Upper lobe of right lung (tissue), 1 donor: ENCODE data around the gene ZNF862. TPM values are rescaled to one million over a fixed set of nuclear protein-coding genes. Genes with fewer than 3 reads are reported as not detected.
"Not testable (repeated sequence)": the region's sequence is repeated elsewhere in the genome, so short reads cannot be mapped to it uniquely, and the experiment has no call there.

Source experiments
- ATAC-seq: fragments of 200-7000 bp; cut with Tn5 transposase; one replicate; pipeline ENCODE4 v1.9.1; 2020; ENCODE audit warnings: mild to moderate bottlenecking, moderate library complexity
- DNase-seq: peaks from one replicate; pipeline ENCODE4 v3.0.0-alpha.2; 2020
- H3K27ac ChIP-seq: fragments of 200-600 bp; one replicate; pipeline ENCODE4 v1.8.0; 2022
- H3K27me3 ChIP-seq: fragments of 200-600 bp; one replicate; pipeline ENCODE4 v1.8.0; 2022; ENCODE audit warnings: mild to moderate bottlenecking
- H3K36me3 ChIP-seq: fragments of 200-600 bp; one replicate; pipeline ENCODE4 v1.8.0; 2022
- H3K4me1 ChIP-seq: fragments of 200-600 bp; one replicate; pipeline ENCODE4 v1.8.0; 2022
- H3K4me3 ChIP-seq: fragments of 200-600 bp; one replicate; pipeline ENCODE4 v1.8.0; 2022; ENCODE audit warnings: mild to moderate bottlenecking
- H3K9me3 ChIP-seq: fragments of 200-600 bp; one replicate; pipeline ENCODE4 v1.8.0; 2022
- intact Hi-C: fragments of 100-400 bp; cut with DNase I; formaldehyde crosslinking; loops from one replicate; pipeline ENCODE4 v1.11.0; 2022
- total RNA-seq: library from RNA; stranded (reverse); fragmentation: NEBNext Ultra II Directional; extraction: Animal tissue kit (Norgen Biotek cat#: 25700); gene quantifications from one replicate; pipeline ENCODE4 v1.2.1, GENCODE V29; 2021
- TF ChIP-seq, protein P1 (sequence below): fragments of 200-600 bp; IDR thresholded peaks from one replicate; pipeline ENCODE4 v1.8.0; 2022; ENCODE audit warnings: antibody characterized with exemption
- donor health status: DM: no; HTN: yes; CAD: no; lungs with severe emphysema.

The ZNF862 gene
- total RNA-seq, 1 donor from 2014 or later, result 14.6 TPM

DNA sequence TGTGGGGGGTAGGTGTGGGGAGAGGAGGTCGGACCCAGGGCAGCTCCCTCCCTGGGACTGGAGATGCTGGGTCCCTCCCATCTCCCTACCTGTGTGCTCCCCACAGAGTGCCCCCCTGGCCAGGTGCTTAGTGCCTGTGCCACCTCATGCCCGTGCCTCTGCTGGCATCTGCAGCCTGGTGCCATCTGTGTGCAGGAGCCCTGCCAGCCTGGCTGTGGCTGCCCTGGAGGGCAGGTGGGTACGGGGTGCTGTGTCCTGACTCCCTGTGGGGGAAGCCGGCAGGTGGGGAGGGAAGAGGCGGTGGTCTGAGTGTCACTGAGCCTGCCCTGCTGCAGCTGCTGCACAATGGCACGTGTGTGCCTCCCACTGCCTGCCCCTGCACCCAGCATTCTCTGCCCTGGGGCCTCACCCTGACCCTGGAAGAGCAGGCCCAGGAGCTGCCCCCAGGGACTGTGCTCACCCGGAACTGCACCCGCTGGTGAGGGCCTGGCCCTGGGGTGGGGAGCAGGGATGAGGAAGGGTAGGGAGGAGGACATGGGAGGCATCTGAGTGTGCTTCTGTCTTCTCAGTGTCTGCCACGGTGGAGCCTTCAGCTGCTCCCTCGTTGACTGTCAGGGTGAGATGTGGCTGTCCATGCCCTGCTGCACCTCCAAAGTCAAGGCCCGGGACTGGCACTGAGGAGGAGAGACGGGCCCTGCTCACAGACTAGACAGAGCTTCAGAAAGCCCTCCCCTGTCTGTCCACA, 11.7 kb upstream of the ZNF862 start:
- DNase-seq, result peak; percentile 59
- no peak overlapping the region for H3K4me3 ChIP-seq
- no peak overlapping the region for H3K27ac ChIP-seq
- H3K27me3 ChIP-seq, result no peaks in the 10 kb centered on the region
- TF ChIP-seq, protein P1, sequence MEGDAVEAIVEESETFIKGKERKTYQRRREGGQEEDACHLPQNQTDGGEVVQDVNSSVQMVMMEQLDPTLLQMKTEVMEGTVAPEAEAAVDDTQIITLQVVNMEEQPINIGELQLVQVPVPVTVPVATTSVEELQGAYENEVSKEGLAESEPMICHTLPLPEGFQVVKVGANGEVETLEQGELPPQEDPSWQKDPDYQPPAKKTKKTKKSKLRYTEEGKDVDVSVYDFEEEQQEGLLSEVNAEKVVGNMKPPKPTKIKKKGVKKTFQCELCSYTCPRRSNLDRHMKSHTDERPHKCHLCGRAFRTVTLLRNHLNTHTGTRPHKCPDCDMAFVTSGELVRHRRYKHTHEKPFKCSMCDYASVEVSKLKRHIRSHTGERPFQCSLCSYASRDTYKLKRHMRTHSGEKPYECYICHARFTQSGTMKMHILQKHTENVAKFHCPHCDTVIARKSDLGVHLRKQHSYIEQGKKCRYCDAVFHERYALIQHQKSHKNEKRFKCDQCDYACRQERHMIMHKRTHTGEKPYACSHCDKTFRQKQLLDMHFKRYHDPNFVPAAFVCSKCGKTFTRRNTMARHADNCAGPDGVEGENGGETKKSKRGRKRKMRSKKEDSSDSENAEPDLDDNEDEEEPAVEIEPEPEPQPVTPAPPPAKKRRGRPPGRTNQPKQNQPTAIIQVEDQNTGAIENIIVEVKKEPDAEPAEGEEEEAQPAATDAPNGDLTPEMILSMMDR, result no peak
- no peaks in the 10 kb centered on the region for H3K36me3 ChIP-seq
- no peaks in the 10 kb centered on the region for H3K4me1 ChIP-seq
- no peak for ATAC-seq
- H3K9me3 ChIP-seq, result no peaks in the 10 kb centered on the region
- intact Hi-C loops, result no loop called here

DNA sequence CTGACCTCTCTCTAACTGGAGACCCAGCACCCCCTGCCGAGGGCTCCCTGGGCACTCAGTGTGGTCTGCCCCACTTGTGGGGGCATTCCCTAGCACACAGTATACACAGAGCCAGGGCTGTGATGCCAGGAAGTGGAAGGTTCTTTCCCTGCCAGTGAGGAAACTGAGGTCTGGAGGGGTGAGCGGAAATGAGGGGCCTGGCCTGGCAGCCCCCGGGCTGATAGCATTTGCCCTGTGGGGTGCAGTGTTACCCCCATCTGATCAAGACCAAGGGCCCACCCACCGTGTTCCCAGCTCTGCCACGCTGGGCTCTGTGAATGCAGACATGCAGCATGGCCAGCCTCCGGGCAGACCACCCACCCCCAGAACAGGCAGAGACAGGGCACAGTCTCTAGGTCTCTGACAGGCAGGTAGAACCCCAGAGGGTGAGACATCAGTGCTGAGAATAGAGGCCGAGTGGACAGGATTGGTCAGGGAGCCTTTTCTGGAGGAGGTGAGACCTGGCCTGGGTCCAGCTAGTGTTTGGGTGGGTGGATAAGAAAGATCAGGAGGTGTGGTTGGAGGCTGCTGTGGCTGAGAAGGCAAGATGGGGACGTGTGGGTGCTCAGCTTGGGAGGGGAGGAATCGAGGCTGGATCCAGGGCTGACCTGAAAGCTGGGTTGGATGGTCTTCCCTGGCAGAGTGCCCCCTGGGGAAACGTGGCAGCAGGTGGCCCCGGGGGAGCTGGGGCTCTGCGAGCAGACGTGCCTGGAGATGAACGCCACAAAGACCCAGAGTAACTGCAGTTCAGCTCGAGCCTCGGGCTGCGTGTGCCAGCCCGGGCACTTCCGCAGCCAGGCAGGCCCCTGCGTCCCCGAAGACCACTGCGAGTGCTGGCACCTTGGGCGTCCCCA, 10.8 kb upstream of the ZNF862 start:
- no peaks in the 10 kb centered on the region for H3K4me1 ChIP-seq
- no peaks in the 10 kb centered on the region for H3K36me3 ChIP-seq
- peak; percentile 53 for DNase-seq
- H3K4me3 ChIP-seq, result no peak overlapping the region
- no peaks in the 10 kb centered on the region for H3K27me3 ChIP-seq
- TF ChIP-seq, protein P1, result no peak
- H3K27ac ChIP-seq, result no peak overlapping the region
- no peaks in the 10 kb centered on the region for H3K9me3 ChIP-seq
- intact Hi-C loops, result no loop called here
- ATAC-seq, result no peak

DNA sequence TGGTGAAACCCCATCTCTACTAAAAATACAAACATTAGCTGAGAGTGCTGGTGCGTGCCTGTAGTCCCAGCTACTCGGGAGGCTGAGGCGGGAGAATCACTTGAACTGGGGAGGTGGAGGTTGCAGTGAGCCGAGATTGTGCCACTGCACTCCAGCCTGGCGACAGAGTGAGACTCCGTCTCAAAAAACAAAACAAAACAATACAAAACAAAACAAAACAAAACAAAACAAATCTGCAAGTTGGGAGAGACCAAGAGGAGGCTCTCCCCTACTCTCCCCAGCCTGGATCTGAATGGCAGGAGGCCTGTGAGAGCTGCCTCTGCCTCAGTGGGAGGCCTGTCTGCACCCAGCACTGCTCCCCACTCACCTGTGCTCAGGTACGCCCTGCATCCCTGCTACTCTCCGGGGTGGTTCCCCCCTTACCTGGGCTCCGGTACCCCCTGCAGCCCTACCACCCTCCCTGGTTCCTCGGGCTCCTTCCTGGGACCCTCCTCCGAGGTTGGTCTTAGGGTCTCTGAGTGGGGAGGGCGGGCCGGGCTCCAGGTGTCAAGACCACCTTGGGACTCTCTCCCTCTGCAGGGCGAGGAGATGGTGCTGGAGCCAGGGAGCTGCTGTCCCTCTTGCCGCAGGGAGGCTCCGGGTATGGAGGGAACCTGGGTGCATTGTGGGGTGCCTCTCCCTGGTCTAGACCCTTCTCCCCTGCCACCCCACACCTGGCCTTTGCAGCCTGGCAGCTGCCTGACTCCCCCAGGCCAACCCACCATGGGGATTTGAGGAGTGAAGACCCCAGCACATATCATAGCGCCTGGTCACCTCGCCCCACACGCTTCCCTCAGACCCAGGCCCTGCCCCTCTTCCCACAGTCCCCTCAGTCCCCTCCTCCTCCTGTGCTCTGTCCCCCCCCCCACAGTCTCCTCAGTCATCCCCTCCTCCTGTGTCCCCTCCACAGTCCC, 9.5 kb upstream of the ZNF862 start:
- ATAC-seq (no peak), DNase-seq (peak; percentile 52)
- TF ChIP-seq, protein P1, result no peak
- no peaks in the 10 kb centered on the region for H3K27me3 ChIP-seq
- no peak overlapping the region for H3K27ac ChIP-seq
- no peaks in the 10 kb centered on the region for H3K9me3 ChIP-seq
- no peak overlapping the region for H3K4me3 ChIP-seq
- H3K36me3 ChIP-seq, result no peaks in the 10 kb centered on the region
- intact Hi-C loops, result no loop called here
- H3K4me1 ChIP-seq, result no peaks in the 10 kb centered on the region

DNA sequence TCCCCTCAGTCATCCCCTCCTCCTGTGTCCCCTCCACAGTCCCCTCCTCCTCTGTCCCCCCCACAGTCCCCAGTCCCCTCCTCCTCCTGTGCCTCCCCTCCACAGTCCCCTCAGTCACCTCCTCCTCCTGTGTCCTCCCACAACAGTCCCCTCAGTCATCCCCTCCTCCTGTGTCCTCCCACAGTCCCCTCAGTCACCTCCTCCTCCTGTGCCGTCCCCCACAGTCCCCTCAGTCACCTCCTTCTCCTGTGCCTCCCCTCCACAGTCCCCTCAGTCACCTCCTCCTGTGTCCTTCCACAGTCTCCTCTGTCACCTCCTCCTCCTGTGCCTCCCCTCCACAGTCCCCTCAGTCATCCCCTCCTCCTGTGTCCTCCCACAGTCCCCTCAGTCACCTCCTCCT, 7.6 kb upstream of the ZNF862 start:
- H3K9me3 ChIP-seq, H3K27ac ChIP-seq, H3K4me1 ChIP-seq, H3K36me3 ChIP-seq, intact Hi-C loops, H3K27me3 ChIP-seq, ATAC-seq, H3K4me3 ChIP-seq: not testable (repeated sequence)
- peak; percentile 29 for DNase-seq

DNA sequence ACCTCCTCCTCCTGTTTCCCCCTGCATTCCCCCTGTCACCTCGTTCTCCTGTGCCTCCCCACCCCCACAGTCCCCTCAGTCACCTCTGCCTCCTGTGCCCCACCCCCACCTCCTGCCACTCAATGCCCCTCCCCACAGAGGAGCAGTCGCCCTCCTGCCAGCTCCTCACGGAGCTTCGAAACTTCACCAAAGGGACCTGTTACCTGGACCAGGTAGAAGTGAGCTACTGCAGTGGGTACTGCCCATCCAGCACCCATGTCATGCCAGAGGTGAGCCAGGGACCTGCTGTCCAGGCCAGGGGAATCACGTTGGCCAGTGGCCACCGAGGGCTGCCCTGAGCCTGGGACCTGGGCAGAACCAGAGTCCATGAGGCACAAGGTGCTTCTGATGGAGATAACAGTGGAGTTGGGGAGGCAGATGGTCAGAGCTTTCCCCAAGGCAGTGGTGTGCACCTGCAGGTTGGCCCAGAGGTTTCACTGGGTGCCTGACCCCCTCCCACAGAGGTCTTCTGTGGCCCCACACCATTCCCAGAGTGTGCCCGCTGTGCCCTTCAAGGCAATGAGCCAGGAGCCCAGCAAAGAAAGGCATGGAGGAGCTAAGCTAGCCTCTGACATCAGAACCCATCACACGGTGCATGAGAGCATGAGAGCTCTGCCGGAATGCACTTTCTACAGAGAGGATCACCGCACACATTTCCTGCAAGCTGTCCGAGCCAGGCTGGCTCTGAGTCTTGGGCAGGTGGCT, 7.0 kb upstream of the ZNF862 start:
- Histone ChIP-seq H3K27ac (no peak overlapping the region), H3K4me3 (no peak overlapping the region), H3K27me3 (no peaks in the 10 kb centered on the region), H3K36me3 (no peaks in the 10 kb centered on the region), H3K9me3 (no peaks in the 10 kb centered on the region), H3K4me1 (no peaks in the 10 kb centered on the region)
- peak; percentile 46 for DNase-seq
- TF ChIP-seq, protein P1, result no peak
- intact Hi-C loops, result no loop called here
- ATAC-seq, result no peak
